Epithelial cell of esophagus (primary cell): Measurements from ENCODE around the gene ESYT3.
"Not testable (repeated sequence)": the region's sequence is repeated elsewhere in the genome, so short reads cannot be mapped to it uniquely, and the experiment has no call there.

Experiments
- DNase-seq: peaks from one replicate; pipeline ENCODE4 v3.0.0; 2010; ENCODE audit warnings: low read depth
- H3K4me3 ChIP-seq: 2 replicates; pipeline ENCODE4 v1.5.1; 2011; ENCODE audit warnings: mild to moderate bottlenecking, low read length, control low read depth
- TF ChIP-seq, protein P1 (sequence below): IDR thresholded peaks from 2 replicates; pipeline ENCODE4 v1.5.1; 2011; ENCODE audit warnings: low read depth, mild to moderate bottlenecking, low read length, control low read depth, inconsistent platforms; ENCODE audit not compliant: insufficient read depth; ENCODE audit errors: missing control alignments

ESYT3 gene

DNA sequence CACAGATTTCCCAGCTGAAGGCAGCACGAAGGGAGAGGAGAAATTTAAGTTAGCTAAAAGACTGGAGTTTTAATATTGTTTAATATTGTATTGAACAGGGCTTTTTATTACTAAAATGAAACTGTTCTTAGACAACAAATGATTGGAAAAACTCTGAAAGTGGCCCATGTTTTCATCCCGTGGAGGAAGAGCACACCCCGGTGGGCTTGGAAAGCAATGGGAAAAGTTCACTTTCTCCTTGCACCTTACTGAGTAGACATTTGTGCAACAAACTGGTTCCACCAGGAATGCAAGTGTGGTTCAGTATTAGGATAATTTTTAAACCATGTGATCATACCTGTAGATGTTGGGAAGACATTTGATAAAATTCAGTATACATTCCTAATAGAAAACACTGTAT lies 8.2 kb upstream of the ESYT3 start:
- H3K4me3 ChIP-seq = no peak overlapping the region
- DNase-seq = peak; percentile 33
- TF ChIP-seq, protein P1, sequence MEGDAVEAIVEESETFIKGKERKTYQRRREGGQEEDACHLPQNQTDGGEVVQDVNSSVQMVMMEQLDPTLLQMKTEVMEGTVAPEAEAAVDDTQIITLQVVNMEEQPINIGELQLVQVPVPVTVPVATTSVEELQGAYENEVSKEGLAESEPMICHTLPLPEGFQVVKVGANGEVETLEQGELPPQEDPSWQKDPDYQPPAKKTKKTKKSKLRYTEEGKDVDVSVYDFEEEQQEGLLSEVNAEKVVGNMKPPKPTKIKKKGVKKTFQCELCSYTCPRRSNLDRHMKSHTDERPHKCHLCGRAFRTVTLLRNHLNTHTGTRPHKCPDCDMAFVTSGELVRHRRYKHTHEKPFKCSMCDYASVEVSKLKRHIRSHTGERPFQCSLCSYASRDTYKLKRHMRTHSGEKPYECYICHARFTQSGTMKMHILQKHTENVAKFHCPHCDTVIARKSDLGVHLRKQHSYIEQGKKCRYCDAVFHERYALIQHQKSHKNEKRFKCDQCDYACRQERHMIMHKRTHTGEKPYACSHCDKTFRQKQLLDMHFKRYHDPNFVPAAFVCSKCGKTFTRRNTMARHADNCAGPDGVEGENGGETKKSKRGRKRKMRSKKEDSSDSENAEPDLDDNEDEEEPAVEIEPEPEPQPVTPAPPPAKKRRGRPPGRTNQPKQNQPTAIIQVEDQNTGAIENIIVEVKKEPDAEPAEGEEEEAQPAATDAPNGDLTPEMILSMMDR = peak; percentile 21

DNA sequence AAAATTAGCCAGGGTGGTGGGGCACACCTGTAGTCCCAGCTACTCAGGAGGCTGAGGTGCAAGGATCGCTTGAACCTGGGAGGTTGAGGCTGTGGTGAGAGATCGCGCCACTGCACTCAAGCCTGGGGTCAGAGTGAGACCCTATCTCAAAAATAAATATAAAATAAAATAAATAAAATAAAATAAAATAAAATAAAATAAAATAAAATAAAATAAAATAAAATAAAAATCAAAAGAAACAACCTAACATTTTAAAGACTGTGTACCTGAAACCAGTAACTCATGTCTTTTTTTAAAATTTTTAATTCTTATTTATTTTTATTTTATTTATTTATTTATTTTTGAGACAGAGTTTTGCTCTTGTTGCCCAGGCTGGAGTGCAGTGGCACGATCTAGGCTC lies 7.7 kb upstream of the ESYT3 start:
- DNase-seq, H3K4me3 ChIP-seq: not testable (repeated sequence)

DNA sequence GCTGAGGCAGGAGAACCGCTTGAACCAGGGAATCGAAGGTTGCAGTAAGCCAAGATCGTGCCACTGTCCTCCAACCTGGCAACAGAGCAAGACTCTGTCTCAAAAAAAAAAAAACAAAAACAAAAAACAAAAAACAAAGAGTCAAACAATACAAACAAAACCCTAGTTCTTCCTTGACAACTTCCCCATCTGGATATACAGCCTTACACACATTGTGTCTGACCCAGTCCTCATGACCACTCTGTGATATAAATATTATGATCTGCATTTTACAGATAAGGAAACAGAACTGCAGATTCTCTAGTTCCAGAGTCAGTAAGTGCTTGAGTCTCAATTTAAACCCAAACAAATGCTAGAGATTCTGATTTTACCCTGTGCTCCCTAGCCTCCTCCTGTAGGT lies 4.8 kb upstream of the ESYT3 start:
- no peak for DNase-seq
- TF ChIP-seq, protein P1 = no peak
- no peak overlapping the region for H3K4me3 ChIP-seq

DNA sequence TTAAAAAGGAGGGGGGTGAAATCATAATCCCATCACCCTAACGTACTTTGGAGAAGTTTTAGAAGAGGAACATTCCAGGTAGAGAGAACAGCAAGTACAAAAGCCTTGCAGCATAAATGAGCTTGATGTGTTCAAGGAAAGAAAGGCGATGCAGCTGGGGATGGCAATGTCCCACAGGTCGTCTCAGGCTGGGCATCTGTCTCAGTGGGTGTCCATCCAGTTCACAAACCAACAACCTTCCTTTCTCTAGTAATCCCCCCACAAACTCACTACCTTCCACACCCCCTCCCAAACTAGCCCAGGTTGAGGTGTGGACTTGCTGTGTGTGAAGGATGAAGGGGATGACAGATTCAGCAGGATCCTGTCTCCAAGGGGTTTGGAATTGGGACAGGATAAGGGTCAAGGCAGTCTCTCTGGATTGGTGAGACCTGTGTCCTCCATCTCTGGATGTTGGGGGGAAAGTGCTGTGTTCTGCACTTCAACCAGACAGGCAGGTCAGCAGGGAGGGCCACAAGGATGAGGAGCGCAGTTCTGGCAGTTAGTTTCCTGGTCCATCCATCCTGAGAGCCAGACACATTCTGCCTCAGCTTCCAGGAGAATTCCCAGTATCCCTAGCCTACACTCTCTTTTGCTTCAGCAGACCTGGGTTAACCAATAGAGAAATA lies 1.7 kb upstream of the ESYT3 start:
- H3K4me3 ChIP-seq = no peak overlapping the region
- TF ChIP-seq, protein P1 = no peak
- no peak for DNase-seq

DNA sequence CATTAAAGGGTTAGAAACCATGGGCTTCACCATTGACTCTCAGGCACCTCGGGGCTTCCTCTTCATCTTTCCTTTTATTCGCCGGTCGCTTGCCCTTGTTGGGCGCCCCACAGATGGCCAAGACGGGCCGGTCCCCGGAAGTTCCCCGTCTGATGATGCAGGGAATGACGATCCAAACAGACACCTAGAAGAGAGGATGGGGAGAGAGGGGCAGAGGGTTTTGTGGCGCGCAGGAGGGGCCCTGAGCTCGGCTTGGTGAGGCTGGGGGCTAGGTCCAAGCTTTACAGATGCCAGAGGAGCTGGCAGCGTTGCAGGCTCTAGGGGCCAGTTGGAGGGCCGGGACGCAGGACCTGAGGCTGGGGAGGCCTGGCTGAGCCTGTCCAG lies 532 bp upstream of the ESYT3 start:
- TF ChIP-seq, protein P1 = no peak
- no peak overlapping the region for H3K4me3 ChIP-seq
- DNase-seq = no peak

DNA sequence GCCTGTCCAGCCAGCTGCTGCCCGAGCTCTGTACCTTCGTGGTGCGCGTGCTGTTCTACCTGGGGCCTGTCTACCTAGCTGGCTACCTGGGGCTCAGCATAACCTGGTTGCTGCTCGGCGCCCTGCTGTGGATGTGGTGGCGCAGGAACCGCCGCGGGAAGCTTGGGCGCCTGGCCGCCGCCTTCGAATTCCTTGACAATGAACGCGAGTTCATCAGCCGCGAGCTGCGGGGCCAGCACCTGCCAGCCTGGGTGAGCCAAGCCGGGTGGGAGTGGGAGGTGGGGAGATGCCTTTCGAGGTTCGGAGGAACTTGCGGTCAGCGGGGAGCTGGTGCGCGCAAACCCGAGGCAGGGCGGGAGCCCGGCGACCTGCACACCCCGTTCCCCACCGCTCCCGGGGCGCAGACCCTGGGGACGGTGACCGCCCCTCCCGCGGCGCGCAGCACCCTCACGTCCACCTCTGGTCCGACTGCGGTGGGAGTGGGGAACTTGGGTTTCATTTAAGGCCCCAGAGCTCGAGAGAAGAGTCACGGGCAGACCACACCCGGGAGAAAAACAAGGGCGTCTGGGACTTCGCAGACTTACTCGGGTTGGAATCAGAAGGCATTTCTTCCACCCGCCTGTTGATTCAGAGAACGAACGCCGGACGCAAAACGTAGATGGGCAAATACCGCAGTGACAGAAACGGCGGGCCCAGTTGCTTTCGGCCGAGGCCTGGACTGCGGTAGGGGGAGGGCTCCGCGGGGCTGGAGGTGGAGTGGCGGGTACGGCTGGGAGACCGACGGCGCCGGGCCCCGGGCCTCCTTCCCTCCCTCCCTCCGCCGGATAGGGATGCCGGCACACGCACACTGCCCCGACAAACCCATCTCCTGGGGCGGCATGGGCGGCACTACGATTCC lies 708 bp downstream of the ESYT3 start:
- TF ChIP-seq, protein P1 = no peak
- DNase-seq = peak; percentile 43
- H3K4me3 ChIP-seq = peak overlapping the region; percentile 40

DNA sequence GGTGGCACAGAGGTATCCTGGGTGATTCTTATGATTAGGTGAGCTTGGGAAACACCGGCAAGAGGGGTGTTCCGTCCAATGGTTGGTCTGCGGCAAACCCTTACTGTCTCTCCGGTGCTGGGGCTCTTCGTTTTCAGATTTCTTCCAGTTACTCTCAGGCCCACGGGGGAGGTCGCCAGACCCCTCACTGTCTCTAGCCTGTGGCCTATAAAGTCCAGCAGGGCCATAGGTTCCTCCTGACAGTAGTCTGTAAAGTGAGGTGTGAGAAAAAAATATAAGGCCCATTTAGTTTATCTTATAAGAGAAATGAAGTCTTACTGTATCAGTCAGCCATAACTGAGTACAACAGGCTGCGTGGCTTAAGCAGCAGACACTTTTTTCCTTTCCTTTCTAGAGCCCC lies 1.4 kb downstream of the ESYT3 start:
- TF ChIP-seq, protein P1 = no peak
- H3K4me3 ChIP-seq = no peak overlapping the region
- DNase-seq = no peak
